ENCODE measurements around the gene RB1. TPM values are rescaled to one million over a fixed set of nuclear protein-coding genes. Genes with fewer than 3 reads are reported as not detected.
A peak's percentile ranks its signal among the peaks of the same experiment; 100 is the strongest.
"Not testable (repeated sequence)": the region's sequence is repeated elsewhere in the genome, so short reads cannot be mapped to it uniquely, and the experiment has no call there.

RB1 gene
- total and polyA plus RNA-seq, 2 donors (not counting 3 experiments of a cell fraction or from before 2014, with no cell fraction given): 8.0 to 41.2 TPM

- H3K9me1 ChIP-seq (replicated peaks; ENCODE audit: control insufficient read depth, extremely low read depth, insufficient read depth, low read length): no peaks in the 10 kb centered on the region
- no peaks in the 10 kb centered on the region for H3K9me3 ChIP-seq (replicated peaks; ENCODE audit: control insufficient read depth, insufficient read depth, low read length)
- no TSS peak for BruUV-seq (replicated peaks)
- ChIA-PET CTCF (interaction anchor here (0.6 to 5.7 kb wide), 44 partner anchors 8 to 434 kb away, joined by 3 to 393 read pairs (median 4); partner anchors contain the start of genes ITM2B, LPAR6, NUDT15 and RCBTB2), POLR2A (interaction anchor here (1.0 kb wide), 1 partner anchor 245 kb away, joined by 3 read pairs; no protein-coding TSS in a partner anchor)
- H4K20me1 ChIP-seq (replicated peaks; ENCODE audit: control insufficient read depth, extremely low read depth, insufficient read depth, low read length): no peaks in the 10 kb centered on the region
- no peaks in the 10 kb centered on the region for H3K4me1 ChIP-seq (ENCODE audit: control insufficient read depth, extremely low read depth, insufficient read depth, low read length)
- H3K79me2 ChIP-seq (ENCODE audit: control insufficient read depth, insufficient read depth, low read length): peaks cover 2% of the 10 kb centered on the region
- no peak overlapping the region for H3K4me3 ChIP-seq (replicated peaks in 1 of 3; ENCODE audit: insufficient read depth in 1 of 3, low read depth in 1 of 3, low read length in 3 of 3)
- no peak overlapping the region for H3K9ac ChIP-seq (replicated peaks; ENCODE audit: extremely low read depth, insufficient read depth, low read length)
- dilution Hi-C loops (cut with MboI; ENCODE audit: extremely low pct_ligation_motif_present, low sequenced_read_pairs) (no loop called here), intact Hi-C loops (cut with micrococcal nuclease) (loop anchor here (1.0 to 2.0 kb wide), 4 partner anchors 66 to 435 kb away; no protein-coding TSS in a partner anchor)
- peak; percentile 11 to 27 for TF ChIP-seq CTCF (IDR thresholded peaks at IDR 0.05; ENCODE audit: extremely low read depth in 1 of 2, insufficient read depth in 1 of 2, low read depth in 1 of 2, low read length in 2 of 2)
- no peak for TF ChIP-seq MYC (IDR thresholded peaks at IDR 0.05; ENCODE audit: low read depth, low read length)
- DNase-seq (ENCODE audit: low read depth, low spot score): peak; percentile 71
- no peak overlapping the region for H3K4me2 ChIP-seq (ENCODE audit: insufficient read depth, low read length)
- H2AFZ ChIP-seq (ENCODE audit: low read depth, low read length): no peak overlapping the region
- H3K27ac ChIP-seq (ENCODE audit: insufficient read depth, low read depth, low read length): no peak overlapping the region
- FAIRE-seq: no peak
- no peaks in the 10 kb centered on the region for H3K27me3 ChIP-seq (ENCODE audit: control insufficient read depth in 2 of 2, insufficient read depth in 2 of 2, low read length in 2 of 2)
- no peaks in the 10 kb centered on the region for H3K36me3 ChIP-seq (ENCODE audit: control insufficient read depth in 2 of 2, extremely low read depth in 1 of 2, insufficient read depth in 2 of 2, low read length in 2 of 2)
Observed at GRCh38 chr13:48334534-48335127, 31.1 kb downstream of the RB1 start.

- CTCF ChIA-PET: interaction anchor here (1.4 kb wide), 1 partner anchor 241 kb away, joined by 4 read pairs; no protein-coding TSS in a partner anchor
- H2AFZ ChIP-seq (ENCODE audit: low read depth, low read length); H3K4me2 ChIP-seq (ENCODE audit: insufficient read depth, low read length); H3K79me2 ChIP-seq (ENCODE audit: control insufficient read depth, insufficient read depth, low read length); H3K27ac ChIP-seq (ENCODE audit: insufficient read depth, low read depth, low read length); H3K9me3 ChIP-seq (replicated peaks; ENCODE audit: control insufficient read depth, insufficient read depth, low read length); H3K9me1 ChIP-seq (replicated peaks; ENCODE audit: control insufficient read depth, extremely low read depth, insufficient read depth, low read length); H3K9ac ChIP-seq (replicated peaks; ENCODE audit: extremely low read depth, insufficient read depth, low read length); POLR2A ChIA-PET; H4K20me1 ChIP-seq (replicated peaks; ENCODE audit: control insufficient read depth, extremely low read depth, insufficient read depth, low read length); intact Hi-C loops (cut with micrococcal nuclease); dilution Hi-C loops (cut with MboI; ENCODE audit: extremely low pct_ligation_motif_present, low sequenced_read_pairs); H3K4me1 ChIP-seq (ENCODE audit: control insufficient read depth, extremely low read depth, insufficient read depth, low read length); BruUV-seq (replicated peaks); DNase-seq (ENCODE audit: low read depth, low spot score); H3K36me3 ChIP-seq (ENCODE audit: control insufficient read depth in 2 of 2, extremely low read depth in 1 of 2, insufficient read depth in 2 of 2, low read length in 2 of 2); H3K4me3 ChIP-seq (replicated peaks in 1 of 3; ENCODE audit: insufficient read depth in 1 of 3, low read depth in 1 of 3, low read length in 3 of 3); H3K27me3 ChIP-seq (ENCODE audit: control insufficient read depth in 2 of 2, insufficient read depth in 2 of 2, low read length in 2 of 2); FAIRE-seq: not testable (repeated sequence)
Observed at GRCh38 chr13:48339198-48339597, 35.6 kb downstream of the RB1 start.

Data from endothelial cell of umbilical vein (primary cell).